HEK293 (cell line): Measurements from ENCODE around the gene MUCL3.

Source experiments
- CTCF ChIA-PET: fragments of 350-600 bp; formaldehyde crosslinking; extraction: SDS; loops from one replicate; lab custom pipeline; 2021; ENCODE audit warnings: antibody characterized with exemption; lab: Yijun Ruan, JAX
- POLR2A ChIA-PET: fragments of 300-600 bp; formaldehyde crosslinking; extraction: SDS; loops from one replicate; lab custom pipeline; 2020; ENCODE audit warnings: antibody characterized with exemption, inconsistent platforms; lab: Yijun Ruan, JAX
- H3K27ac ChIP-seq: fragments of 200-500 bp; sonication (Bioruptor generic); 2 replicates; pipeline ENCODE4 v1.5.1; 2014; ENCODE audit warnings: low read depth, low read length, control low read depth, inconsistent platforms; ENCODE audit errors: extremely low read depth
- H3K36me3 ChIP-seq, 2 experiments: fragments of 200-500 bp in 1 of 2; sonication (Bioruptor generic) in 1 of 2; 1 replicate in 1 of 2; 2 replicates in 1 of 2; pipeline ENCODE4 v1.5.1; 2014 to 2017; ENCODE audit warnings: inconsistent platforms in 2 of 2, low read length in 2 of 2; ENCODE audit not compliant: control insufficient read depth in 2 of 2, insufficient read depth in 1 of 2
- H3K4me1 ChIP-seq: fragments of 200-500 bp; sonication (Bioruptor generic); 2 replicates; pipeline ENCODE4 v1.5.1; 2014; ENCODE audit warnings: mild to moderate bottlenecking, low read length, inconsistent platforms; ENCODE audit not compliant: control insufficient read depth, insufficient read depth
- H3K4me3 ChIP-seq: 2 replicates; pipeline ENCODE4 v1.5.1; 2011; ENCODE audit warnings: low read depth, mild to moderate bottlenecking, control low read depth, low read length, moderate library complexity
- H3K9me3 ChIP-seq: fragments of 200-500 bp; sonication (Bioruptor generic); 2 replicates; pipeline ENCODE4 v1.5.1; 2014; ENCODE audit warnings: low read depth, low read length, inconsistent platforms; ENCODE audit not compliant: control insufficient read depth, insufficient read depth
- BCL11A ChIP-seq: fragments of 450-650 bp; formaldehyde crosslinking; IDR thresholded peaks from 2 replicates; pipeline ENCODE4 v1.5.1; 2016; ENCODE audit warnings: low read depth, missing biosample characterization, missing genetic modification characterization
- BCL11B ChIP-seq: fragments of 450-650 bp; formaldehyde crosslinking; IDR thresholded peaks from 2 replicates; pipeline ENCODE4 v1.5.1; 2016; ENCODE audit warnings: low read depth, missing biosample characterization, missing genetic modification characterization
- EGR2 ChIP-seq: fragments of 450-650 bp; formaldehyde crosslinking; IDR thresholded peaks from 2 replicates; pipeline ENCODE4 v1.5.1; 2016; ENCODE audit warnings: low read depth, missing biosample characterization, missing genetic modification characterization
- KLF10 ChIP-seq: fragments of 450-650 bp; IDR thresholded peaks from 2 replicates; pipeline ENCODE4 v1.5.1; 2018; ENCODE audit warnings: missing biosample characterization, mild to moderate bottlenecking, missing genetic modification characterization
- OSR2 ChIP-seq: fragments of 450-650 bp; formaldehyde crosslinking; IDR thresholded peaks from 2 replicates; pipeline ENCODE4 v1.5.1; 2016; ENCODE audit warnings: missing biosample characterization, missing genetic modification characterization
- PRDM6 ChIP-seq: fragments of 450-650 bp; formaldehyde crosslinking; IDR thresholded peaks from 2 replicates; pipeline ENCODE4 v1.5.1; 2017; ENCODE audit warnings: missing biosample characterization, missing genetic modification characterization
- YY2 ChIP-seq: fragments of 450-650 bp; formaldehyde crosslinking; IDR thresholded peaks from 2 replicates; pipeline ENCODE4 v1.5.1; 2016; ENCODE audit warnings: missing biosample characterization, missing genetic modification characterization
- ZBTB48 ChIP-seq: fragments of 450-650 bp; formaldehyde crosslinking; IDR thresholded peaks from 2 replicates; pipeline ENCODE4 v1.5.1; 2016; ENCODE audit warnings: missing biosample characterization, missing genetic modification characterization
- ZBTB8A ChIP-seq: fragments of 450-650 bp; formaldehyde crosslinking; IDR thresholded peaks from 2 replicates; pipeline ENCODE4 v1.5.1; 2016; ENCODE audit warnings: missing biosample characterization, missing genetic modification characterization
- ZNF133 ChIP-seq: fragments of 450-650 bp; formaldehyde crosslinking; IDR thresholded peaks from 2 replicates; pipeline ENCODE4 v1.5.1; 2016; ENCODE audit warnings: missing biosample characterization, missing genetic modification characterization
- ZNF157 ChIP-seq: fragments of 450-650 bp; formaldehyde crosslinking; IDR thresholded peaks from 2 replicates; pipeline ENCODE4 v1.5.1; 2016; ENCODE audit warnings: missing biosample characterization, missing genetic modification characterization
- ZNF16 ChIP-seq: fragments of 450-650 bp; formaldehyde crosslinking; IDR thresholded peaks from 2 replicates; pipeline ENCODE4 v1.5.1; 2016; ENCODE audit warnings: low read depth, missing biosample characterization, missing genetic modification characterization
- ZNF169 ChIP-seq: fragments of 450-650 bp; formaldehyde crosslinking; IDR thresholded peaks from 2 replicates; pipeline ENCODE4 v1.5.1; 2016; ENCODE audit warnings: missing biosample characterization, missing genetic modification characterization
- ZNF19 ChIP-seq: fragments of 450-650 bp; formaldehyde crosslinking; IDR thresholded peaks from 2 replicates; pipeline ENCODE4; 2016; ENCODE audit warnings: missing biosample characterization, missing genetic modification characterization, low read depth
- ZNF341 ChIP-seq: fragments of 450-650 bp; formaldehyde crosslinking; IDR thresholded peaks from 2 replicates; pipeline ENCODE4; 2016; ENCODE audit warnings: low read depth, missing biosample characterization, missing genetic modification characterization
- ZNF433 ChIP-seq: fragments of 450-650 bp; formaldehyde crosslinking; IDR thresholded peaks from 2 replicates; pipeline ENCODE4 v1.5.1; 2016; ENCODE audit warnings: missing biosample characterization, missing genetic modification characterization, low read depth
- ZNF600 ChIP-seq: fragments of 450-650 bp; formaldehyde crosslinking; IDR thresholded peaks from 2 replicates; pipeline ENCODE4 v1.5.1; 2016; ENCODE audit warnings: missing biosample characterization, missing genetic modification characterization
- ZNF624 ChIP-seq: fragments of 450-650 bp; formaldehyde crosslinking; IDR thresholded peaks from 2 replicates; pipeline ENCODE4 v1.5.1; 2017; ENCODE audit warnings: missing biosample characterization, missing genetic modification characterization
- ZNF626 ChIP-seq: fragments of 450-650 bp; sonication (Bioruptor Pico); formaldehyde crosslinking; IDR thresholded peaks from 2 replicates; pipeline ENCODE4 v1.5.1; 2018; ENCODE audit warnings: missing biosample characterization, missing genetic modification characterization, inconsistent platforms
- ZNF776 ChIP-seq: fragments of 450-650 bp; formaldehyde crosslinking; IDR thresholded peaks from 2 replicates; pipeline ENCODE4 v1.5.0; 2017; ENCODE audit warnings: missing biosample characterization, missing genetic modification characterization, borderline replicate concordance
- ZNF777 ChIP-seq: fragments of 450-650 bp; formaldehyde crosslinking; IDR thresholded peaks from 2 replicates; pipeline ENCODE4 v1.5.1; 2017; ENCODE audit warnings: missing biosample characterization, missing genetic modification characterization, borderline replicate concordance
- ZNF792 ChIP-seq: fragments of 450-650 bp; formaldehyde crosslinking; IDR thresholded peaks from 2 replicates; pipeline ENCODE4 v1.5.1; 2016; ENCODE audit warnings: missing biosample characterization, missing genetic modification characterization
- ZNF830 ChIP-seq: fragments of 450-650 bp; IDR thresholded peaks from 2 replicates; pipeline ENCODE4 v1.5.0; 2018; ENCODE audit warnings: missing biosample characterization, missing genetic modification characterization, low read depth, mild to moderate bottlenecking, moderate library complexity
- ZSCAN5A ChIP-seq: fragments of 450-650 bp; formaldehyde crosslinking; IDR thresholded peaks from 2 replicates; pipeline ENCODE4 v1.5.1; 2016; ENCODE audit warnings: missing biosample characterization, missing genetic modification characterization
- TF ChIP-seq, protein P1 (sequence below): fragments of 450-650 bp; formaldehyde crosslinking; conservative IDR thresholded peaks from 2 replicates; pipeline ENCODE4 v1.5.1; 2016; ENCODE audit warnings: low read depth, missing biosample characterization, missing genetic modification characterization
- TF ChIP-seq, protein P2 (sequence below): fragments of 450-650 bp; formaldehyde crosslinking; IDR thresholded peaks from 2 replicates; pipeline ENCODE4 v1.5.1; 2016; ENCODE audit warnings: missing biosample characterization, missing genetic modification characterization, low read depth

MUCL3 gene

GRCh38 chr6:30940361-30940986 is at the start of gene MUCL3:
Gene MUCL3 (plus strand): TSS chr6:30940973. CDS start chr6:30941000, 27 bp downstream.
- no peaks in the 10 kb centered on the region; the same call in 1 of the 2 replicates for H3K4me1 ChIP-seq
- no peak within 1 kb of the TSS for H3K4me3 ChIP-seq
- TF ChIP-seq ZNF792 (tag by site-specific recombination) (no peak), ZNF626 (tag by site-specific recombination) (no peak), ZNF341 (no peak), ZNF16 (tag by site-specific recombination) (no peak), ZNF133 (tag by site-specific recombination) (no peak), ZNF777 (tag by site-specific recombination) (no peak), ZNF830 (tag by site-specific recombination) (no peak), ZBTB48 (tag by site-specific recombination) (no peak), BCL11B (no peak), ZBTB8A (tag by site-specific recombination) (no peak), OSR2 (tag by site-specific recombination) (no peak), BCL11A (tag by site-specific recombination) (no peak), ZNF19 (no peak), PRDM6 (tag by site-specific recombination) (no peak), ZNF776 (tag by site-specific recombination) (no peak)
- TF ChIP-seq, protein P1, sequence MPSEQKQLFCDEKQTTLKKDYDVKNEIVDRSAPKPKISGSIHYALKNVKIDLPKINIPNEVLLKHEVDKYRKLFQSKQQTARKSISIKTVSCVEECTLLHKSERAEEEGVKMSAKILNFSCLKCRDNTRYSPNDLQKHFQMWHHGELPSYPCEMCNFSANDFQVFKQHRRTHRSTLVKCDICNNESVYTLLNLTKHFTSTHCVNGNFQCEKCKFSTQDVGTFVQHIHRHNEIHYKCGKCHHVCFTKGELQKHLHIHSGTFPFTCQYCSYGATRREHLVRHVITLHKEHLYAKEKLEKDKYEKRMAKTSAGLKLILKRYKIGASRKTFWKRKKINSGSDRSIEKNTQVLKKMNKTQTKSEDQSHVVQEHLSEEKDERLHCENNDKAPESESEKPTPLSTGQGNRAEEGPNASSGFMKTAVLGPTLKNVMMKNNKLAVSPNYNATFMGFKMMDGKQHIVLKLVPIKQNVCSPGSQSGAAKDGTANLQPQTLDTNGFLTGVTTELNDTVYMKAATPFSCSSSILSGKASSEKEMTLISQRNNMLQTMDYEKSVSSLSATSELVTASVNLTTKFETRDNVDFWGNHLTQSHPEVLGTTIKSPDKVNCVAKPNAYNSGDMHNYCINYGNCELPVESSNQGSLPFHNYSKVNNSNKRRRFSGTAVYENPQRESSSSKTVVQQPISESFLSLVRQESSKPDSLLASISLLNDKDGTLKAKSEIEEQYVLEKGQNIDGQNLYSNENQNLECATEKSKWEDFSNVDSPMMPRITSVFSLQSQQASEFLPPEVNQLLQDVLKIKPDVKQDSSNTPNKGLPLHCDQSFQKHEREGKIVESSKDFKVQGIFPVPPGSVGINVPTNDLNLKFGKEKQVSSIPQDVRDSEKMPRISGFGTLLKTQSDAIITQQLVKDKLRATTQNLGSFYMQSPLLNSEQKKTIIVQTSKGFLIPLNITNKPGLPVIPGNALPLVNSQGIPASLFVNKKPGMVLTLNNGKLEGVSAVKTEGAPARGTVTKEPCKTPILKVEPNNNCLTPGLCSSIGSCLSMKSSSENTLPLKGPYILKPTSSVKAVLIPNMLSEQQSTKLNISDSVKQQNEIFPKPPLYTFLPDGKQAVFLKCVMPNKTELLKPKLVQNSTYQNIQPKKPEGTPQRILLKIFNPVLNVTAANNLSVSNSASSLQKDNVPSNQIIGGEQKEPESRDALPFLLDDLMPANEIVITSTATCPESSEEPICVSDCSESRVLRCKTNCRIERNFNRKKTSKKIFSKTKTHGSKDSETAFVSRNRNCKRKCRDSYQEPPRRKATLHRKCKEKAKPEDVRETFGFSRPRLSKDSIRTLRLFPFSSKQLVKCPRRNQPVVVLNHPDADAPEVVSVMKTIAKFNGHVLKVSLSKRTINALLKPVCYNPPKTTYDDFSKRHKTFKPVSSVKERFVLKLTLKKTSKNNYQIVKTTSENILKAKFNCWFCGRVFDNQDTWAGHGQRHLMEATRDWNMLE (tag by site-specific recombination): no peak
- ChIA-PET CTCF (interaction anchor here (0.6 to 2.6 kb wide), 6 partner anchors 25 to 130 kb away, joined by 3 to 12 read pairs (median 3); no protein-coding TSS in a partner anchor), POLR2A (interaction anchor here (0.5 kb wide), 1 partner anchor 84 kb away, joined by 3 read pairs; no protein-coding TSS in a partner anchor)
- no peak within 1 kb of the TSS for H3K27ac ChIP-seq
- H3K36me3 ChIP-seq: no peaks in the 10 kb centered on the region
- H3K9me3 ChIP-seq: no peaks in the 10 kb centered on the region

- POLR2A ChIA-PET: no interaction called here
- H3K27ac ChIP-seq: no peak overlapping the region
- no peak overlapping the region for H3K4me3 ChIP-seq
- peaks cover 14 to 75% of the 10 kb centered on the region in 2 experiments for H3K36me3 ChIP-seq
- peaks cover 14% of the 10 kb centered on the region for H3K4me1 ChIP-seq
- CTCF ChIA-PET: no interaction called here
- H3K9me3 ChIP-seq: no peaks in the 10 kb centered on the region
- TF ChIP-seq YY2 (tag by site-specific recombination): no peak
- peak; percentile 65 for TF ChIP-seq ZNF600 (tag by site-specific recombination)
- no peak for TF ChIP-seq ZNF16 (tag by site-specific recombination)
- TF ChIP-seq, protein P2, sequence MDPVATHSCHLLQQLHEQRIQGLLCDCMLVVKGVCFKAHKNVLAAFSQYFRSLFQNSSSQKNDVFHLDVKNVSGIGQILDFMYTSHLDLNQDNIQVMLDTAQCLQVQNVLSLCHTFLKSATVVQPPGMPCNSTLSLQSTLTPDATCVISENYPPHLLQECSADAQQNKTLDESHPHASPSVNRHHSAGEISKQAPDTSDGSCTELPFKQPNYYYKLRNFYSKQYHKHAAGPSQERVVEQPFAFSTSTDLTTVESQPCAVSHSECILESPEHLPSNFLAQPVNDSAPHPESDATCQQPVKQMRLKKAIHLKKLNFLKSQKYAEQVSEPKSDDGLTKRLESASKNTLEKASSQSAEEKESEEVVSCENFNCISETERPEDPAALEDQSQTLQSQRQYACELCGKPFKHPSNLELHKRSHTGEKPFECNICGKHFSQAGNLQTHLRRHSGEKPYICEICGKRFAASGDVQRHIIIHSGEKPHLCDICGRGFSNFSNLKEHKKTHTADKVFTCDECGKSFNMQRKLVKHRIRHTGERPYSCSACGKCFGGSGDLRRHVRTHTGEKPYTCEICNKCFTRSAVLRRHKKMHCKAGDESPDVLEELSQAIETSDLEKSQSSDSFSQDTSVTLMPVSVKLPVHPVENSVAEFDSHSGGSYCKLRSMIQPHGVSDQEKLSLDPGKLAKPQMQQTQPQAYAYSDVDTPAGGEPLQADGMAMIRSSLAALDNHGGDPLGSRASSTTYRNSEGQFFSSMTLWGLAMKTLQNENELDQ: no peak
- no peak for TF ChIP-seq KLF10 (tag by site-specific recombination)
- TF ChIP-seq ZNF433 (tag by site-specific recombination): no peak
- no peak for TF ChIP-seq ZNF624 (tag by site-specific recombination)
- TF ChIP-seq ZNF169 (tag by site-specific recombination): no peak
- TF ChIP-seq EGR2: peak; percentile 96
- TF ChIP-seq ZSCAN5A (tag by site-specific recombination): no peak
- TF ChIP-seq ZNF157 (tag by site-specific recombination): no peak
Measured at GRCh38 chr6:30891450-30891723, 49.4 kb upstream of the MUCL3 start.
